Tibial nerve (tissue), 4 donors: ENCODE results near the gene JMJD6.
"Not testable (repeated sequence)": the region's sequence is repeated elsewhere in the genome, so short reads cannot be mapped to it uniquely, and the experiment has no call there.

Experiments
- CTCF ChIP-seq, 5 experiments: fragments of 200-600 bp in 3 of 5; fragments of 450-650 bp in 2 of 5; sonication (generic) in 3 of 5; IDR thresholded peaks; one replicate each; pipeline ENCODE4 v1.5.1; 2016 to 2019; ENCODE audit warnings: antibody characterized with exemption in 5 of 5, mild to moderate bottlenecking in 3 of 5, moderate library complexity in 2 of 5
- EP300 ChIP-seq, 2 donors: sonication (generic); formaldehyde crosslinking; IDR thresholded peaks; one replicate each; pipeline ENCODE4 v1.6.1; 2017; ENCODE audit warnings: antibody characterized with exemption in 2 of 2, mild to moderate bottlenecking in 1 of 2
- POLR2A ChIP-seq, 2 donors: fragments of 450-650 bp; IDR thresholded peaks; one replicate each; pipeline ENCODE4 v1.6.1; 2017; ENCODE audit warnings: antibody characterized with exemption in 2 of 2, mild to moderate bottlenecking in 2 of 2, moderate library complexity in 2 of 2

- TF ChIP-seq CTCF, POLR2A, EP300 (IDR thresholded peaks at IDR 0.05): not testable (repeated sequence)
These were observed 27.9 kb downstream of the JMJD6 start for GRCh38 chr17:76698466-76698977.
